HCT116 (cell line): ENCODE measurements around the gene SHC2.

ENCODE experiments used
- EZH2 ChIP-seq: fragments of 200-600 bp; sonication (generic); IDR thresholded peaks from 2 replicates; pipeline ENCODE4 v1.6.1; 2017; ENCODE audit warnings: antibody characterized with exemption, mixed run types
- POLR2A ChIP-seq: IDR thresholded peaks from 2 replicates; pipeline ENCODE4 v1.7.0; 2011; ENCODE audit warnings: borderline replicate concordance; ENCODE audit not compliant: insufficient read depth, insufficient read length; ENCODE audit errors: extremely low read depth
- TF ChIP-seq, protein P1 (sequence below), 3 experiments: fragments of 200-600 bp in 1 of 3; sonication (generic) in 1 of 3; IDR thresholded peaks in 2 of 3; conservative IDR thresholded peaks in 1 of 3; 2 replicates each; pipeline ENCODE4 v1.5.1; 2012 to 2017; ENCODE audit warnings: low read depth in 2 of 3, low read length in 2 of 3, antibody characterized with exemption in 1 of 3, borderline replicate concordance in 1 of 3, control low read depth in 1 of 3, mild to moderate bottlenecking in 1 of 3, mixed read lengths in 1 of 3, mixed run types in 1 of 3, moderate library complexity in 1 of 3; ENCODE audit not compliant: insufficient read depth in 1 of 3

DNA sequence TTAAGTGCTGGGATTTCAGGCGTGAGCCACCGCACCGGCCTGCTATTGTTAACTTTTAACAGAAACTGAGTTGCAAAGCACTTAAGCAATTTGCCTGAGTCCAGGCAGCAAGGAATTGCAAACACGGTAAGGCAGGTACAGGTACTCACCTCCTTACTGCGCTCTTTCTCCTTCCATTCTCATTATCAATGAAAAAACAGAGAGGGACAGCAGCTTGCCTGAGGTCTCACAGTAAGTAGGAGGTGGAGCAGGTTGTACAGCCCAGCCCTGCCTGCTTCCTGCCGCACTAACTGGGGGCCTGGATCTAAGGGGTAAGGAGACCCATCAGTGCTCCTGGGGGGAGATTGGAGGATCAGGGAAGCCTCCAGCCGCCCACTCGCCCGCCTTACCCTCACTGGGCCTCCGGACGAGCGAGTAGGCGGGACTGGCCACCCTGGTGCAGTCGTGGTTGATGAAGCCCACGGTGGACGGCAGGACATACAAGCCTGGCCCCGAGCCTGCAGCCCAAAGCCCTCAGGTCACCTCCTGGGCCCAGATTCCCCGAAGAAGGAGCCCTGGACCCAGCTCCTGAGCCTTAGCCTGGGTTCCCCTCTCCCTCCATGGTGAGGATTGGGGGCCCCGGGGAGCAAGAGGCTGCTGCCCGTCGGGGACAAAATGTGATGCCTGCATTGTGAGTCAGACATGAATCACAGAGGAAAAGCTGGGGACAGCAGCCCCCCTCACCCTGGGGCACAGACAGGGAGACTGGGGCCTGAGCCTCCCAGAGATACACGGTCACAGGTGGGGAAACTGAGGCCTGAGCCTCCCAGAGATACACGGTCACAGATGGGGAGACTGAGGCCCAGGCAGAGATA, 11.4 kb upstream of the SHC2 start:
- TF ChIP-seq, protein P1, sequence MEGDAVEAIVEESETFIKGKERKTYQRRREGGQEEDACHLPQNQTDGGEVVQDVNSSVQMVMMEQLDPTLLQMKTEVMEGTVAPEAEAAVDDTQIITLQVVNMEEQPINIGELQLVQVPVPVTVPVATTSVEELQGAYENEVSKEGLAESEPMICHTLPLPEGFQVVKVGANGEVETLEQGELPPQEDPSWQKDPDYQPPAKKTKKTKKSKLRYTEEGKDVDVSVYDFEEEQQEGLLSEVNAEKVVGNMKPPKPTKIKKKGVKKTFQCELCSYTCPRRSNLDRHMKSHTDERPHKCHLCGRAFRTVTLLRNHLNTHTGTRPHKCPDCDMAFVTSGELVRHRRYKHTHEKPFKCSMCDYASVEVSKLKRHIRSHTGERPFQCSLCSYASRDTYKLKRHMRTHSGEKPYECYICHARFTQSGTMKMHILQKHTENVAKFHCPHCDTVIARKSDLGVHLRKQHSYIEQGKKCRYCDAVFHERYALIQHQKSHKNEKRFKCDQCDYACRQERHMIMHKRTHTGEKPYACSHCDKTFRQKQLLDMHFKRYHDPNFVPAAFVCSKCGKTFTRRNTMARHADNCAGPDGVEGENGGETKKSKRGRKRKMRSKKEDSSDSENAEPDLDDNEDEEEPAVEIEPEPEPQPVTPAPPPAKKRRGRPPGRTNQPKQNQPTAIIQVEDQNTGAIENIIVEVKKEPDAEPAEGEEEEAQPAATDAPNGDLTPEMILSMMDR (IDR thresholded peaks at IDR 0.05 in 2 of 3, conservative IDR thresholded peaks at IDR 0.05 in 1 of 3; ENCODE audit: borderline replicate concordance in 1 of 3, insufficient read depth in 1 of 3, low read depth in 2 of 3, low read length in 2 of 3): no peak
- TF ChIP-seq POLR2A: no peak
- no peak for TF ChIP-seq EZH2
